Duodenal mucosa (tissue), 2 donors: ENCODE results near the gene GLOD4.
A peak's percentile ranks its signal among the peaks of the same experiment; 100 is the strongest.
"Not testable (repeated sequence)": the region's sequence is repeated elsewhere in the genome, so short reads cannot be mapped to it uniquely, and the experiment has no call there.

Experiments used
- H3K27ac ChIP-seq: one replicate; pipeline ENCODE4 v1.7.0; 2013; ENCODE audit warnings: low read depth, low read length
- H3K27me3 ChIP-seq, 2 donors: one replicate each; pipeline ENCODE4 v1.7.0; 2013; ENCODE audit warnings: low read length in 2 of 2, control low read depth in 1 of 2; ENCODE audit not compliant: insufficient read depth in 2 of 2, control insufficient read depth in 1 of 2
- H3K36me3 ChIP-seq, 2 donors: one replicate each; pipeline ENCODE4 v1.7.0; 2013; ENCODE audit warnings: low read length in 2 of 2, control low read depth in 1 of 2; ENCODE audit not compliant: insufficient read depth in 2 of 2, control insufficient read depth in 1 of 2
- H3K4me1 ChIP-seq, 2 donors: one replicate each; pipeline ENCODE4 v1.7.0; 2013; ENCODE audit warnings: low read length in 2 of 2, control low read depth in 1 of 2; ENCODE audit not compliant: insufficient read depth in 2 of 2, control insufficient read depth in 1 of 2
- H3K4me3 ChIP-seq, 2 donors: one replicate each; pipeline ENCODE4 v1.7.0; 2013; ENCODE audit warnings: low read length in 2 of 2, low read depth in 1 of 2
- H3K9ac ChIP-seq, 2 donors: one replicate each; pipeline ENCODE4 v1.7.0; 2013; ENCODE audit warnings: low read length in 2 of 2, low read depth in 1 of 2
- H3K9me3 ChIP-seq, 2 donors: one replicate each; pipeline ENCODE4 v1.7.0; 2013; ENCODE audit warnings: low read length in 2 of 2, control low read depth in 1 of 2; ENCODE audit not compliant: control insufficient read depth in 1 of 2

Gene GLOD4

DNA sequence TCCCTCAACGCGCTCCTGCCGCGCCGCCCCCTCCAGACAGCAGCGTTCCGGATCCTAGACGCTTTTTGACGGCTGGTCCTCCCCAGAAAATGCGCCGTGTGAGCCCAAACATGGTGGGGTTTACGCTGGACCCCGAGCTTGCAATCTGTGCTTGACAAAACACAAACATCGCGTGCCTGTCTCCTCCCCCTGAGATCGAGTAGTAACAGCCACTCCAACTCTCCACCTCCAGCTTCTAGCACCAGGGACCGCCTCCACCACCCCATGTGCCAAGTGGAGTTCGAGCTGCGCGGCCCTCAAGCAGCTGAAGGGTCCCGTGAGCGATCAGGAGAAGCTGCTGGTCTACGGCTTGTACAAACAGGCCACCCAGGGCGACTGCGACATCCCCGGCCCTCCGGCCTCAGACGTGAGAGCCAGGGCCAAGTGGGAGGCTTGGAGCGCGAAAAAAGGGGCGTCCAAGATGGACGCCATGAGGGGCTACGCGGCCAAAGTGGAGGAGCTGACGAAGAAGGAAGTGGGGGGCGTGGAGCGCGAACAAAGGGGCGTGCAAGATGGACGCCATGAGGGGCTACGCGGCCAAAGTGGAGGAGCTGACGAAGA lies 29.4 kb downstream of the GLOD4 start:
- Histone ChIP-seq H3K4me1 (peaks cover 16 to 25% of the 10 kb centered on the region in 2 donors), H3K27ac (no peak overlapping the region), H3K4me3 (peak overlapping the region; percentile 88 to 89), H3K27me3 (no peaks in the 10 kb centered on the region), H3K9me3 (no peaks in the 10 kb centered on the region), H3K9ac (peak overlapping the region; percentile 77 to 85), H3K36me3 (peaks cover 9 to 15% of the 10 kb centered on the region in 2 donors)

DNA sequence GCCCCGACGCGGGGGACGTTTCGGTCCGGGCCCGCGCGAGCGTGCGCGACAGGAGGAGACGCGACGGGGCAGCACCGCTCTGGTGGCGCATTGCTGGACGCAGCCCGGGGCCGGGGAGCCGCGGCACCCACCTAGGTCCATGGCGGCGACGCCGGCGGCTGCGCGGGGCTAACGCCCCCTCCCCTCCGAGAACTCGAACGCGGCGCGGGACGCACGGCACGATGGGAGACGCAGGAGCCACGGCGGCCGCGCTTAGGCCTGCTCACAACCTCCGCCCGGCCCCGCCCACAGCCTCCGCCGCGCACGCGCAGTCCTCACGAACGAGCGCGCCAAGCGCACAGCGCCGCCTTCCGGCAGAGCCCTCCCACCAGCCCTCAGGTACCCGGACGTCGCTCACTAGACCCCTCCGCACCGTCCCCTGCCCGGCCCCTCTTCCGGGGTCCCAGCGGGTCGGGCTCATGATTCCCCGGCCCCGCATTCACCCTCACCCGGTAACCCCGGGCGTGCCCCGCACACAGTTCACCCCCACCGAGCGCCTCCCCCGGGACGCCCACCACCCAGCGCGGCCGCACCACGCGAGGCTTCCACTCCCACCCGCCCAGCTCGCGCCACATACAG lies 30.0 kb downstream of the GLOD4 start, which contains the start of gene GEMIN4:
GEMIN4 (minus strand) TSS at position 263 of the 618 bp plus-strand sequence; CDS start at position 141, 122 bp downstream.
- peaks cover 16 to 25% of the 10 kb centered on the region in 2 donors for H3K4me1 ChIP-seq
- peak within 1 kb of the TSS; percentile 88 to 89 for H3K4me3 ChIP-seq
- H3K9ac ChIP-seq: peak within 1 kb of the TSS; percentile 77 to 85
- peaks cover 12 to 19% of the 10 kb centered on the region in 2 donors for H3K36me3 ChIP-seq
- peak within 1 kb of the TSS; percentile 47 for H3K27ac ChIP-seq
- H3K27me3 ChIP-seq: no peaks in the 10 kb centered on the region
- no peaks in the 10 kb centered on the region for H3K9me3 ChIP-seq

DNA sequence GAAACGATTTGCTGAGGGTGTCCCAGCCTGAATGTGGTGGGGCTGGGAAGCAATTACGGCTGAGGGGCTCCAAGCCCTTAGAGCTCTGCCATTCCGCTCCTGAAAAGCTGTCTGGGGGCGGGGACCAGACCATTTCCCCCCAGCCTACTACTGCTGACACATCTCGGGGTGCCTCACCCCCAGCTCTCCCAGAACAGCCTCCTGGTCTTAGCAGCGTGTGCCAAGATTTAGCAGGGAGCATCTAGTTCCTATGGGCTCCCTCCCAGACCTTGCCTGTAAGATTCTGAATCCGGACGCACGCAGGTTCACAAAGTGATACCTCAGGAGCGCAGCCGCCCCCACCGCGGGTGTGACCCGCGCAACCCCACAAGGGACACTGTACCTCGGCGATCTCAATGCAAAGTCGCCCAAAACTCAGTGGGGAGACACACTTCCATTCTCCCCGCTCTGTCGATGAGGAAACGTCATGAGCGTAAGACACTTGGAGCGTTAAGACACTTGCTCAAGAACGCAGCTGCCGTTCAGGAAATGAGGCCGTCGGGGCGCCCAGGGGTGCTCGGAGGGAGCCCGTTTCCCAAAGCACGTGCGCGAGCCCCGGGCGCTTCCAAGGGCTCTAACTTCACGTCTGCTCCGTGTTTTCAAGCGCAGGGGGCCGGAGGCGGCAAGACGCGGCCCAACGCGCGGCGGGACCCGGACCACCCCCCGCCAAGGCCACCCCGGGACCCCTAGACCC lies 30.6 kb downstream of the GLOD4 start:
- Histone ChIP-seq H3K4me3 (peak overlapping the region; percentile 88 to 89), H3K27me3 (no peaks in the 10 kb centered on the region), H3K9ac (peak overlapping the region; percentile 77 to 85), H3K27ac (peak overlapping the region; percentile 8), H3K9me3 (no peaks in the 10 kb centered on the region), H3K4me1 (peaks cover 16 to 25% of the 10 kb centered on the region in 2 donors), H3K36me3 (peaks cover 12 to 19% of the 10 kb centered on the region in 2 donors)

DNA sequence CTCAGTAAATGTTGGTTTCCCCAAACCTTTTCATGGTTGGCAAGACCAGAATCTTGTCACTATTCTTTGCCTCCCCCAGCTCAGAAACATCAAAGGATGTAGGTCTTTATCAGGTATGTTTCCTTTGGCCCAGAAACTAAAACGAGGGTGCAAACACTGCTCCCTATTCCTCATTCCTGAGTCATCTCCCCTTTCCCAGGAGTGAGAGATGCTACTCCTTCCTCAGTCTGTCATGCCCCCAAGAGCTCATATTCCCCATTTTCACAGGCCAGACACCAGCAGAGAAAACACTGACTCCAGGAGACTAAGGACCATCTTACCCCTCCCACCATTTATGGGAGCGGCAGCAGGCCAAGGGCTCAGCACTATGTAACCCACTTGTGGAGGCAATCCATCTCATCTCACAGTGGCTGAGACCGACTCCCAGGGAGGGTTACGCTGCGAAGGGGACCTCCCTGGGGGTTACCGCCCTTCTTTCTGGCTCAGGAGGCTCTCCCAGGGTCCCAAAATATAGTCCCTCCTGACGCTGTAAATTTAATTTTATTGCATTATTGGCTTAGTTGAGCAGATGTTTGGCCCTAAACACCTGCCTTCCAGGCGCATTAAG lies 31.5 kb downstream of the GLOD4 start:
- peak overlapping the region; percentile 44 to 77 for H3K9ac ChIP-seq
- peaks cover 14 to 28% of the 10 kb centered on the region in 2 donors for H3K36me3 ChIP-seq
- H3K27me3 ChIP-seq: no peaks in the 10 kb centered on the region
- peak overlapping the region; percentile 88 to 89 for H3K4me3 ChIP-seq
- H3K9me3 ChIP-seq: no peaks in the 10 kb centered on the region
- no peak overlapping the region for H3K27ac ChIP-seq
- H3K4me1 ChIP-seq: peaks cover 16 to 25% of the 10 kb centered on the region in 2 donors

DNA sequence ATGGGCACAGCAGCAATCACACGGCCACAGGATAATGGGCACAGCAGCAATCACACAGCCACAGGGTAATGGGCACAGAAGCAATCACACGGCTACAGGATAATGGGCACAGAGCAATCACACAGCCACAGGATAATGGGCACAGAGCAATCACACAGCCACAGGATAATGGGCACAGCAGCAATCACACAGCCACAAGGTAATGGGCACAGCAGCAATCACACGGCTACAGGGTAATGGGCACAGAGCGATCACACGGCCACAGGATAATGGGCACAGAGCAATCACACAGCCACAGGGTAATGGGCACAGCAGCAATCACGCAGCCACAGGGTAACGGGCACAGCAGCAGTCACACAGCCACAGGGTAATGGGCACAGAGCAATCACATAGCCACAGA lies 32.7 kb downstream of the GLOD4 start:
- not testable (repeated sequence) for H3K27me3 ChIP-seq, H3K4me3 ChIP-seq, H3K27ac ChIP-seq, H3K9ac ChIP-seq, H3K9me3 ChIP-seq
- H3K36me3 ChIP-seq: peaks cover 22 to 40% of the 10 kb centered on the region in 2 donors
- H3K4me1 ChIP-seq: peaks cover 16 to 25% of the 10 kb centered on the region in 2 donors

DNA sequence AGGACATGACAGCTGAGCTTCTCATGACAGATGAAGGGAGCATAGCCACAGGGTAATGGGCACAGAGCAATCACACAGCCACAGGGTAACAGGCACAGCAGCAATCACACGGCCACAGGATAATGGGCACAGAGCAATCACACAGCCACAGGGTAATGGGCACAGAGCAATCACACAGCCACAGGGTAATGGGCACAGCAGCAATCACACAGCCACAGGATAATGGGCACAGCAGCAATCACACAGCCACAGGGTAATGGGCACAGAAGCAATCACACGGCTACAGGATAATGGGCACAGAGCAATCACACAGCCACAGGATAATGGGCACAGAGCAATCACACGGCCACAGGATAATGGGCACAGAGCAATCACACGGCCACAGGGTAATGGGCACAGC lies 33.5 kb downstream of the GLOD4 start:
- peaks cover 16 to 25% of the 10 kb centered on the region in 2 donors for H3K4me1 ChIP-seq
- not testable (repeated sequence) for H3K27me3 ChIP-seq, H3K27ac ChIP-seq, H3K4me3 ChIP-seq, H3K9me3 ChIP-seq, H3K9ac ChIP-seq
- H3K36me3 ChIP-seq: peaks cover 28 to 47% of the 10 kb centered on the region in 2 donors

DNA sequence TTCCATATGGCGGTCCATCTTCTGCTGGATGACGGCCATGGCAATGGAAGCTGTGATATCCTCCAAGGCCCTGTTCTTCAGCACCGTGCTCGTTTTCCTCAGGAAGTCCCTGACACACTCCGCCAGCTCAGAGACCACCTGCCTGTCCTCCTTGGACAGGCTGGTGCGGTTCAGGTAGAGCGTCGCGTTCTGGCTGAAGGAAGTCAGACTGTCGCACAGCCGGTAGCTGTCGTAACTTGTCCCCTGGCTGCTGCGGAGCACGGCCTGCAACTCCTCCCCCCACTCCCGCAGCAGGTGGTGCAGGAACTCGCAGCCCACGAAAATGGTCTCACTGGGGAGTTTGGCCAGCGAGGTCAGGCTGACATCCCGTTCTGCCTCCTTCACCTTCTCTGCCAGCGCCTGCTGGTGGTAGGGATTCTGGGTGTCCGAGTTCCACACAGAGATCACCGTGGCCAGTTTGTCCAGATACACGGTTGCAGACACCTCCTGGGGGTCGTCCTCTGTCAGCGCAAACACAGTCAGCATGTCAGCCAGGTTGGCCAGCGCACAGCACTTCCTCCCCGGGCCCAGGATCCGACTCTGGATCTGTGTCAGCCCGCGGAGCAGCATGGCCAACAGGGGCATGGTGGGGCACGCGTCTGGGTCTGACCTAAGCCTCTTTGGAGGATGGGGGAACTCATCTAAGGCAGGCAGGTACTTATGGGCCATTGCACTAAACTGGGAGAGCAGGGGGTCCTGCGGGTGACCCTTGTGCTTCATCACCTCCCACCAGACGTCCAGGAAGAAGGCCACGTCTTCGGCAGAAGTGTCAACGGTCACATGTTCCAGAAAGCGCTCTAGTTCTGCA lies 35.1 kb downstream of the GLOD4 start:
- Histone ChIP-seq H3K4me1 (peaks cover 12 to 19% of the 10 kb centered on the region in 2 donors), H3K36me3 (peaks cover 32 to 62% of the 10 kb centered on the region in 2 donors), H3K27me3 (no peaks in the 10 kb centered on the region), H3K4me3 (no peak overlapping the region), H3K9me3 (no peaks in the 10 kb centered on the region), H3K27ac (no peak overlapping the region), H3K9ac (no peak overlapping the region)

DNA sequence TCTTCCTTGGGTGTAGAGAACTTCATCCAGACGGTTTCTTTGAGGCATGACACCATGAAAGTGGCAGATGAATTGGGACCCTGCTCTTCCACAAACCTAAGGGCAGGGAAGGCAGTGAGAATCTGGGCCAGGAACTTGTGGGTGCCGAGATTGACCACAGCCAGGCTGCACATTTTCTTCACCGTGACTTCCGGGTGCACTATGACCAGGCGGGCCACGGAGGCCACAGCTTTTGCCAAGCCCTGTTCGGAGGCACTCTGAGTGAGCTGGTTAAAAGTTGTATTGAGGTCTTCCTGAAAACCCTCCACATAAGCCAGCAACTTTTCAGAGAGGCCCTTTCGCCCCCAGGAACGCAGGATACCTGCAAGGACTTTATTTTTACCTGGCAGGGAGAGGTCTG lies 35.9 kb downstream of the GLOD4 start:
- Histone ChIP-seq H3K9ac (no peak overlapping the region), H3K36me3 (peaks cover 40 to 70% of the 10 kb centered on the region in 2 donors), H3K27ac (no peak overlapping the region), H3K9me3 (no peaks in the 10 kb centered on the region), H3K4me3 (no peak overlapping the region), H3K27me3 (no peaks in the 10 kb centered on the region), H3K4me1 (peaks cover 9 to 14% of the 10 kb centered on the region in 2 donors)

DNA sequence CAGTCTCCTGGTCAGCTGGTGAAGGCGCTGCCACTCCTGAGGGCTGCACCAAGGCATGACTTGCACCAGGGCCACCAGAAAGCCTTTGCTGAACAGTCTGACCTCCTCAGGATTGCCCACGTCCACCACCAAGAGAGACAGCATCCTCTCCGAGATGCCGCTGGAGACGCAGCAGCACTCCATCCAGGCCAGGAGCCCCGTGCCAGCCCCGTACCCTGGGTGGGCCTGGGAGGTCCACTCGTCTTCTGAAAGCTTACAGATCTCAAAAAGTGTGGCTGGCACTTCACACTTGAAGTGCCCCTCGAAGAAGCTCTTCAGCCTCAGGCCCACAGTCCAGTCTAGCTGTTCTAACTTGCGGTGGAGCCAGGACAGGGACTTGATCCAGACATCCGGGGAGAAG lies 36.7 kb downstream of the GLOD4 start:
- Histone ChIP-seq H3K27ac (no peak overlapping the region), H3K27me3 (no peaks in the 10 kb centered on the region), H3K36me3 (peaks cover 46 to 78% of the 10 kb centered on the region in 2 donors), H3K4me1 (peaks cover under 1 to 6% of the 10 kb centered on the region in 2 donors), H3K9ac (no peak overlapping the region), H3K9me3 (no peaks in the 10 kb centered on the region), H3K4me3 (no peak overlapping the region)
